HepG2 (cell line): ENCODE measurements around the gene PMEL. TPM values are rescaled to one million over a fixed set of nuclear protein-coding genes. Genes with fewer than 3 reads are reported as not detected.

Source experiments
- ATAC-seq: fragments of 200-7000 bp; cut with Tn5 transposase; 3 replicates; pipeline ENCODE4 v1.9.1; 2020; ENCODE audit warnings: mild to moderate bottlenecking, moderate library complexity
- BruUV-seq: library from RNA; stranded (reverse); fragments of 400-500 nt; replicated peaks from 2 replicates; lab custom pipeline; 2021; lab: Mats Ljungman, UMichigan
- CTCF ChIA-PET: fragments of 300-600 bp; formaldehyde crosslinking; extraction: SDS; loops from one replicate; lab custom pipeline; 2021; ENCODE audit warnings: low total read pairs, inconsistent platforms, low intra/inter-chr PET ratio; lab: Yijun Ruan, JAX
- POLR2A ChIA-PET: fragments of 350-600 bp; sonication (Branson Sonifier 250); formaldehyde crosslinking; loops from one replicate; lab custom pipeline; 2020; ENCODE audit warnings: antibody characterized with exemption, inconsistent platforms; lab: Yijun Ruan, JAX
- DNase-seq: peaks from one replicate; pipeline ENCODE4 v3.0.0-alpha.2; 2015; ENCODE audit warnings: low spot score
- FAIRE-seq: peaks from 3 replicates; lab custom pipeline; 2011; peaks lifted over from hg19 to GRCh38; lab: Jason Lieb, UNC
- H2AFZ ChIP-seq: one replicate; pipeline ENCODE4 v1.6.1; 2011; ENCODE audit warnings: low read length, inconsistent platforms
- H3K27ac ChIP-seq: fragments of 300-600 bp; 3 replicates; pipeline ENCODE4 v1.8.0; 2011; ENCODE audit warnings: mixed run types, mild to moderate bottlenecking, mixed read lengths, low read length, inconsistent platforms; ENCODE audit not compliant: insufficient read depth; ENCODE audit errors: extremely low read length
- H3K27me3 ChIP-seq, 2 experiments: fragments of 200-600 bp in 1 of 2; 2 replicates in 1 of 2; 3 replicates in 1 of 2; pipeline versions ENCODE4 v1.6.0 to v1.8.0; 2011; ENCODE audit warnings: low read length in 2 of 2, mild to moderate bottlenecking in 2 of 2, moderate library complexity in 2 of 2, inconsistent platforms in 1 of 2; ENCODE audit not compliant: insufficient read depth in 2 of 2, control insufficient read depth in 1 of 2
- H3K36me3 ChIP-seq, 2 experiments: fragments of 200-600 bp in 1 of 2; replicated peaks in 1 of 2; 2 replicates in 1 of 2; 3 replicates in 1 of 2; pipeline versions ENCODE4 v1.5.1 to v1.8.0; 2011; ENCODE audit warnings: low read length in 2 of 2, inconsistent platforms in 1 of 2; ENCODE audit not compliant: insufficient read depth in 2 of 2, control insufficient read depth in 1 of 2
- H3K4me1 ChIP-seq: 2 replicates; pipeline ENCODE4 v1.5.1; 2012; ENCODE audit warnings: low read length, inconsistent platforms; ENCODE audit not compliant: insufficient read depth
- H3K4me2 ChIP-seq: 2 replicates; pipeline ENCODE4 v1.6.0; 2011; ENCODE audit warnings: low read depth, low read length, inconsistent platforms
- H3K4me3 ChIP-seq, 3 experiments: fragments of 200-600 bp in 1 of 3; sonication (generic), shearing (Covaris generic) in 1 of 3; replicated peaks in 1 of 3; 2 replicates each; pipeline ENCODE4 v1.5.1; 2011 to 2016; ENCODE audit warnings: low read length in 3 of 3, inconsistent platforms in 2 of 3, low read depth in 2 of 3, mild to moderate bottlenecking in 2 of 3, control low read depth in 1 of 3, mixed read lengths in 1 of 3; ENCODE audit not compliant: insufficient read depth in 1 of 3
- H3K79me2 ChIP-seq: one replicate; pipeline ENCODE4 v1.6.1; 2011; ENCODE audit warnings: low read length, inconsistent platforms; ENCODE audit not compliant: insufficient read depth
- H3K9ac ChIP-seq: 2 replicates; pipeline ENCODE4 v1.6.0; 2011; ENCODE audit warnings: mild to moderate bottlenecking, low read depth, low read length, inconsistent platforms; ENCODE audit not compliant: insufficient read depth
- H3K9me3 ChIP-seq: 2 replicates; pipeline ENCODE4 v1.5.1; 2012; ENCODE audit warnings: mild to moderate bottlenecking, low read length
- H4K20me1 ChIP-seq: 2 replicates; pipeline ENCODE4 v1.6.0; 2011; ENCODE audit warnings: inconsistent platforms, mild to moderate bottlenecking, low read length, moderate library complexity; ENCODE audit not compliant: insufficient read depth
- ARHGAP35 ChIP-seq: sonication (generic); formaldehyde crosslinking; IDR thresholded peaks from 2 replicates; pipeline ENCODE4 v1.9.0; 2022; ENCODE audit warnings: mild to moderate bottlenecking, inconsistent platforms, moderate library complexity, missing genetic modification reagents, borderline replicate concordance
- CBX2 ChIP-seq, 2 experiments: fragments of 200-600 bp in 1 of 2; sonication (generic); formaldehyde crosslinking in 1 of 2; IDR thresholded peaks; 2 replicates each; pipeline versions ENCODE4 v1.7.0 to v1.8.1; 2018 to 2022; ENCODE audit warnings: low read depth in 2 of 2, low read length in 1 of 2, mild to moderate bottlenecking in 1 of 2, missing genetic modification reagents in 1 of 2
- CHCHD3 ChIP-seq: sonication (generic); formaldehyde crosslinking; IDR thresholded peaks from 2 replicates; pipeline ENCODE4 v1.8.0; 2022; ENCODE audit warnings: mild to moderate bottlenecking, missing genetic modification reagents, moderate library complexity
- CHD4 ChIP-seq: fragments of 200-600 bp; sonication (generic); IDR thresholded peaks from 2 replicates; pipeline ENCODE4 v1.7.0; 2017; ENCODE audit warnings: mild to moderate bottlenecking, low read length, borderline replicate concordance
- CREM ChIP-seq, 2 experiments: sonication (generic) in 1 of 2; formaldehyde crosslinking in 1 of 2; IDR thresholded peaks; 2 replicates each; pipeline versions ENCODE4 v1.4.0 to v1.6.1; 2016 to 2020; ENCODE audit warnings: antibody characterized with exemption in 1 of 2, mild to moderate bottlenecking in 1 of 2, missing genetic modification reagents in 1 of 2
- EZH2 ChIP-seq: conservative IDR thresholded peaks from 2 replicates; pipeline ENCODE4 v1.6.1; 2012; ENCODE audit warnings: mild to moderate bottlenecking, low read depth, low read length, moderate library complexity
- FIP1L1 ChIP-seq: fragments of 200-400 bp; formaldehyde crosslinking; IDR thresholded peaks from 2 replicates; pipeline ENCODE4 v1.6.1; 2018; ENCODE audit warnings: low read depth, mild to moderate bottlenecking, low read length, moderate library complexity, borderline replicate concordance; ENCODE audit not compliant: insufficient read depth
- KLF13 ChIP-seq: sonication (generic); formaldehyde crosslinking; IDR thresholded peaks from 2 replicates; pipeline ENCODE4 v1.4.0; 2020; ENCODE audit warnings: mild to moderate bottlenecking, missing genetic modification reagents
- NFRKB ChIP-seq: fragments of 450-650 bp; IDR thresholded peaks from 2 replicates; pipeline ENCODE4 v1.6.1; 2017
- RAD21 ChIP-seq: fragments of 450-650 bp; formaldehyde crosslinking; IDR thresholded peaks from 2 replicates; pipeline ENCODE4 v1.5.0; 2020; ENCODE audit warnings: mild to moderate bottlenecking
- RFXANK ChIP-seq: IDR thresholded peaks from 2 replicates; pipeline ENCODE4 v1.6.1; 2016
- RXRA ChIP-seq: sonication (generic); formaldehyde crosslinking; IDR thresholded peaks from 2 replicates; pipeline ENCODE4 v1.5.1; 2020; ENCODE audit warnings: missing genetic modification reagents
- SRSF1 ChIP-seq: fragments of 200-400 bp; formaldehyde crosslinking; optimal IDR thresholded peaks from 2 replicates; pipeline ENCODE3; 2017; ENCODE audit warnings: mild to moderate bottlenecking, low read depth, low read length, moderate library complexity
- U2AF2 ChIP-seq: fragments of 200-400 bp; formaldehyde crosslinking; IDR thresholded peaks from 2 replicates; pipeline ENCODE4 v1.6.1; 2017; ENCODE audit warnings: low read depth, mild to moderate bottlenecking, low read length
- ZNF292 ChIP-seq: sonication (generic); formaldehyde crosslinking; IDR thresholded peaks from 2 replicates; pipeline ENCODE4 v1.8.1; 2022; ENCODE audit warnings: mild to moderate bottlenecking, low read depth, missing genetic modification reagents, borderline replicate concordance
- ZNF543 ChIP-seq: sonication (generic); formaldehyde crosslinking; IDR thresholded peaks from 2 replicates; pipeline ENCODE4 v1.4.0; 2020; ENCODE audit warnings: mild to moderate bottlenecking, missing genetic modification reagents
- ZNF557 ChIP-seq: sonication (generic); formaldehyde crosslinking; IDR thresholded peaks from 2 replicates; pipeline ENCODE4 v1.4.0; 2020; ENCODE audit warnings: missing genetic modification reagents
- WGBS: methylation state at CpG from one replicate; pipeline ENCODE4 v1.1.6; 2017; ENCODE audit warnings: low lambda C conversion rate; 5-methylcytosine and 5-hydroxymethylcytosine counted together
- in situ Hi-C: cut with HindIII; loops from 2 replicates; pipeline ENCODE4 v1.10.0; 2017; ENCODE audit warnings: low pct_unique_long_range_greater_than_20kb; ENCODE audit not compliant: extremely low pct_ligation_motif_present
- intact Hi-C: fragments of 100-400 bp; cut with micrococcal nuclease; formaldehyde crosslinking; loops from one replicate; pipeline ENCODE4 v1.10.0; 2022; ENCODE audit not compliant: unreplicated experiment
- polyA plus RNA-seq, 8 experiments: library from polyadenylated mRNA; depleted of rRNA in 3 of 8; stranded (reverse) in 7 of 8; unstranded in 1 of 8; fragments of >200 nt; fragmentation: Illumina TruSeq in 4 of 8; extraction: Trizol in 4 of 8; gene quantifications; 2 replicates each; pipeline versions ENCODE4 v1.2.1 to v1.2.3, GENCODE V29; 2011 to 2016; ENCODE audit warnings: low read depth in 4 of 8, missing spikeins in 1 of 8, mixed read lengths in 1 of 8; ENCODE audit not compliant: insufficient read depth in 1 of 8
- total RNA-seq, 5 experiments: library from RNA; depleted of rRNA; stranded (reverse); fragments of >200 nt; fragmentation: Illumina TruSeq; extraction: Trizol; gene quantifications; 2 replicates each; pipeline ENCODE4 v1.2.3, GENCODE V29; 2016; ENCODE audit warnings: low read depth in 1 of 5
- TF ChIP-seq, protein P1 (sequence below): sonication (generic); formaldehyde crosslinking; IDR thresholded peaks from 2 replicates; pipeline ENCODE4 v1.4.0; 2020; ENCODE audit warnings: missing genetic modification reagents, borderline replicate concordance
- TF ChIP-seq, protein P2 (sequence below): sonication (generic); formaldehyde crosslinking; IDR thresholded peaks from 2 replicates; pipeline ENCODE4 v1.8.1; 2023; ENCODE audit warnings: mild to moderate bottlenecking, missing genetic modification reagents

The PMEL gene
- total and polyA plus RNA-seq, 2 of the 13 experiments (the other 11 are each of a cell fraction or from before 2014, with no cell fraction given) = 0.49 to 3.3 TPM

DNA sequence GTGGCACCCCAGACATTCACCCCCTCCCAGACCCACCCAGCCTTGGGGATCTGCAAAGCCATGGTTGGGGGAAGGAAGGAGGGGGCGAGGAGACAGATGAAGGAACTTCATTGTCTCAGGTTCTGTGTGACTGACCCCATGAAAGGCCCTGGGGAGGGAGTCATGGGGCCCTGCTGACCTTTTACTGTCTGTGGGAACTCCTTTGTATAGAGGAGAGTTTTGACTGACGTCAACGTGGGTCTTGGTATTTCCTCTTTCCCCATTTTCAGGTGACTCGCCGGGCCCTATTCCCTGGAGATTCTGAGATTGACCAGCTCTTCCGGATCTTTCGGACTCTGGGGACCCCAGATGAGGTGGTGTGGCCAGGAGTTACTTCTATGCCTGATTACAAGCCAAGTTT lies 4.9 kb upstream of the PMEL start (continued):
- TF ChIP-seq CREM (IDR thresholded peaks at IDR 0.05) (no peak), CREM (CRISPR knock-in tag; IDR thresholded peaks at IDR 0.05) (no peak), NFRKB (no peak), CHD4 (no peak), FIP1L1 (no peak), ARHGAP35 (no peak)
- TF ChIP-seq, all 625 proteins: peak for 0

DNA sequence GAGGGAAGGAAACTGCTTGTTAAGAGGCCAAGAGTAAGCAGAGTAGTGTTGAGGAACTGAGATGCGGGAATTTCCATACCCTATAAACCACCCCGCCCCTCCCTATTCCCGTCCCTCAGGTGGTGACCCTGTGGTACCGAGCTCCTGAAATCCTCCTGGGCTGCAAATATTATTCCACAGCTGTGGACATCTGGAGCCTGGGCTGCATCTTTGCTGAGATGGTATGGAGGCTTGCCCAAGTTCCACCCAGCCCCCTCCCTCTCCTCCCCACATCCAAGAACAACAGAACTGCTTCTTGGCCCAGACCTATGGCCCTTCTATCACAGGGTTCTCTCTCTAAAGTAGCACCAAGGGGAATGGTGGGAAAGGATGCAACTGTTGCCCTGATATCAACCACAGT lies 3.5 kb upstream of the PMEL start:
- intact Hi-C loops = no loop called here
- no peak overlapping the region for H3K4me2 ChIP-seq
- H3K79me2 ChIP-seq = peaks cover 16% of the 10 kb centered on the region
- H3K27ac ChIP-seq = no peak overlapping the region
- ATAC-seq (no peak), DNase-seq (no peak), FAIRE-seq (no peak)
- no peaks in the 10 kb centered on the region for H4K20me1 ChIP-seq
- peaks cover 2 to 20% of the 10 kb centered on the region in 2 experiments for H3K36me3 ChIP-seq
- in situ Hi-C loops = no loop called here
- H3K4me3 ChIP-seq = no peak overlapping the region
- no peaks in the 10 kb centered on the region for H3K27me3 ChIP-seq
- BruUV-seq = no TSS peak
- H2AFZ ChIP-seq = no peak overlapping the region
- H3K9ac ChIP-seq = no peak overlapping the region
- no peaks in the 10 kb centered on the region for H3K9me3 ChIP-seq
- ChIA-PET CTCF (no interaction called here), POLR2A (interaction anchor here (1.8 kb wide), 1 partner anchor 28 kb away, joined by 4 read pairs; the partner anchor contains the start of gene SUOX)
- peaks cover 44% of the 10 kb centered on the region for H3K4me1 ChIP-seq
- 100% methylated on average over 4 of the region's 4 CpGs for WGBS
- TF ChIP-seq RAD21 = no peak
- no peak for TF ChIP-seq ZNF292 (CRISPR knock-in tag)
- TF ChIP-seq RFXANK (CRISPR knock-in tag) = no peak
- no peak for TF ChIP-seq ZNF557
- no peak for TF ChIP-seq RXRA (CRISPR knock-in tag)
- TF ChIP-seq EZH2 = no peak
- TF ChIP-seq CBX2 (IDR thresholded peaks at IDR 0.05; ENCODE audit: low read depth, low read length) = no peak
- no peak for TF ChIP-seq CBX2 (CRISPR knock-in tag; IDR thresholded peaks at IDR 0.05; ENCODE audit: low read depth)
- TF ChIP-seq ZNF543 (CRISPR knock-in tag) = no peak
- no peak for TF ChIP-seq CHCHD3 (CRISPR knock-in tag)
- TF ChIP-seq U2AF2 = no peak
- TF ChIP-seq KLF13 = no peak
- TF ChIP-seq, protein P1, sequence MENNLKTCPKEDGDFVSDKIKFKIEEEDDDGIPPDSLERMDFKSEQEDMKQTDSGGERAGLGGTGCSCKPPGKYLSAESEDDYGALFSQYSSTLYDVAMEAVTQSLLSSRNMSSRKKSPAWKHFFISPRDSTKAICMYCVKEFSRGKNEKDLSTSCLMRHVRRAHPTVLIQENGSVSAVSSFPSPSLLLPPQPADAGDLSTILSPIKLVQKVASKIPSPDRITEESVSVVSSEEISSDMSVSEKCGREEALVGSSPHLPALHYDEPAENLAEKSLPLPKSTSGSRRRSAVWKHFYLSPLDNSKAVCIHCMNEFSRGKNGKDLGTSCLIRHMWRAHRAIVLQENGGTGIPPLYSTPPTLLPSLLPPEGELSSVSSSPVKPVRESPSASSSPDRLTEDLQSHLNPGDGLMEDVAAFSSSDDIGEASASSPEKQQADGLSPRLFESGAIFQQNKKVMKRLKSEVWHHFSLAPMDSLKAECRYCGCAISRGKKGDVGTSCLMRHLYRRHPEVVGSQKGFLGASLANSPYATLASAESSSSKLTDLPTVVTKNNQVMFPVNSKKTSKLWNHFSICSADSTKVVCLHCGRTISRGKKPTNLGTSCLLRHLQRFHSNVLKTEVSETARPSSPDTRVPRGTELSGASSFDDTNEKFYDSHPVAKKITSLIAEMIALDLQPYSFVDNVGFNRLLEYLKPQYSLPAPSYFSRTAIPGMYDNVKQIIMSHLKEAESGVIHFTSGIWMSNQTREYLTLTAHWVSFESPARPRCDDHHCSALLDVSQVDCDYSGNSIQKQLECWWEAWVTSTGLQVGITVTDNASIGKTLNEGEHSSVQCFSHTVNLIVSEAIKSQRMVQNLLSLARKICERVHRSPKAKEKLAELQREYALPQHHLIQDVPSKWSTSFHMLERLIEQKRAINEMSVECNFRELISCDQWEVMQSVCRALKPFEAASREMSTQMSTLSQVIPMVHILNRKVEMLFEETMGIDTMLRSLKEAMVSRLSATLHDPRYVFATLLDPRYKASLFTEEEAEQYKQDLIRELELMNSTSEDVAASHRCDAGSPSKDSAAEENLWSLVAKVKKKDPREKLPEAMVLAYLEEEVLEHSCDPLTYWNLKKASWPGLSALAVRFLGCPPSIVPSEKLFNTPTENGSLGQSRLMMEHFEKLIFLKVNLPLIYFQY (CRISPR knock-in tag) = no peak
- TF ChIP-seq, protein P2, sequence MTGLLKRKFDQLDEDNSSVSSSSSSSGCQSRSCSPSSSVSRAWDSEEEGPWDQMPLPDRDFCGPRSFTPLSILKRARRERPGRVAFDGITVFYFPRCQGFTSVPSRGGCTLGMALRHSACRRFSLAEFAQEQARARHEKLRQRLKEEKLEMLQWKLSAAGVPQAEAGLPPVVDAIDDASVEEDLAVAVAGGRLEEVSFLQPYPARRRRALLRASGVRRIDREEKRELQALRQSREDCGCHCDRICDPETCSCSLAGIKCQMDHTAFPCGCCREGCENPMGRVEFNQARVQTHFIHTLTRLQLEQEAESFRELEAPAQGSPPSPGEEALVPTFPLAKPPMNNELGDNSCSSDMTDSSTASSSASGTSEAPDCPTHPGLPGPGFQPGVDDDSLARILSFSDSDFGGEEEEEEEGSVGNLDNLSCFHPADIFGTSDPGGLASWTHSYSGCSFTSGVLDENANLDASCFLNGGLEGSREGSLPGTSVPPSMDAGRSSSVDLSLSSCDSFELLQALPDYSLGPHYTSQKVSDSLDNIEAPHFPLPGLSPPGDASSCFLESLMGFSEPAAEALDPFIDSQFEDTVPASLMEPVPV (CRISPR knock-in tag) = no peak
- TF ChIP-seq SRSF1 = no peak
